ENCODE measurements around the gene ERO1B.

The ERO1B gene

GRCh38 chr1:236301080-236301957, 19.6 kb upstream of the ERO1B start:
- in situ Hi-C loops (cut with MboI; ENCODE audit: low sequenced_read_pairs): no loop called here

- in situ Hi-C loops (cut with MboI; ENCODE audit: low sequenced_read_pairs): no loop called here
Measured at GRCh38 chr1:236297161-236297560, 15.4 kb upstream of the ERO1B start.

- in situ Hi-C loops (cut with MboI; ENCODE audit: low sequenced_read_pairs): no loop called here
Measured at GRCh38 chr1:236292425-236292824, 10.7 kb upstream of the ERO1B start.

GRCh38 chr1:236289492-236290131, 7.9 kb upstream of the ERO1B start:
- in situ Hi-C loops (cut with MboI; ENCODE audit: low sequenced_read_pairs): no loop called here

- in situ Hi-C loops (cut with MboI; ENCODE audit: low sequenced_read_pairs): no loop called here
Measured at GRCh38 chr1:236288620-236288976, 6.8 kb upstream of the ERO1B start.

GRCh38 chr1:236287757-236288619, 6.2 kb upstream of the ERO1B start:
- in situ Hi-C loops (cut with MboI; ENCODE audit: low sequenced_read_pairs): no loop called here

- in situ Hi-C loops (cut with MboI; ENCODE audit: low sequenced_read_pairs): no loop called here
Measured at GRCh38 chr1:236287356-236287755, 5.6 kb upstream of the ERO1B start.

GRCh38 chr1:236284291-236284721, 2.5 kb upstream of the ERO1B start:
- in situ Hi-C loops (cut with MboI; ENCODE audit: low sequenced_read_pairs): no loop called here

- in situ Hi-C loops (cut with MboI; ENCODE audit: low sequenced_read_pairs): no loop called here
Measured at GRCh38 chr1:236282719-236283118, 961 bp upstream of the ERO1B start.

- in situ Hi-C loops (cut with MboI; ENCODE audit: low sequenced_read_pairs): no loop called here
Measured at GRCh38 chr1:236282425-236282716, 613 bp upstream of the ERO1B start.

- in situ Hi-C loops (cut with MboI; ENCODE audit: low sequenced_read_pairs): no loop called here
Measured at GRCh38 chr1:236281198-236281653, 532 bp downstream of the ERO1B start.

GRCh38 chr1:236280438-236281197, 1.1 kb downstream of the ERO1B start:
- in situ Hi-C loops (cut with MboI; ENCODE audit: low sequenced_read_pairs): no loop called here

- in situ Hi-C loops (cut with MboI; ENCODE audit: low sequenced_read_pairs): no loop called here
Measured at GRCh38 chr1:236275586-236275985, 6.2 kb downstream of the ERO1B start.

GRCh38 chr1:236275061-236275460, 6.7 kb downstream of the ERO1B start:
- in situ Hi-C loops (cut with MboI; ENCODE audit: low sequenced_read_pairs): no loop called here

- in situ Hi-C loops (cut with MboI; ENCODE audit: low sequenced_read_pairs): no loop called here
Measured at GRCh38 chr1:236273358-236273757, 8.4 kb downstream of the ERO1B start.

GRCh38 chr1:236269439-236269838, 12.3 kb downstream of the ERO1B start:
- in situ Hi-C loops (cut with MboI; ENCODE audit: low sequenced_read_pairs): no loop called here

- in situ Hi-C loops (cut with MboI; ENCODE audit: low sequenced_read_pairs): no loop called here
Measured at GRCh38 chr1:236261898-236262297, 19.9 kb downstream of the ERO1B start.

- in situ Hi-C loops (cut with MboI; ENCODE audit: low sequenced_read_pairs): no loop called here
Measured at GRCh38 chr1:236261033-236261432, 20.7 kb downstream of the ERO1B start.

GRCh38 chr1:236259043-236259442, 22.7 kb downstream of the ERO1B start:
- in situ Hi-C loops (cut with MboI; ENCODE audit: low sequenced_read_pairs): no loop called here

GRCh38 chr1:236258114-236258622, 23.6 kb downstream of the ERO1B start:
- in situ Hi-C loops (cut with MboI; ENCODE audit: low sequenced_read_pairs): no loop called here

- in situ Hi-C loops (cut with MboI; ENCODE audit: low sequenced_read_pairs): no loop called here
Measured at GRCh38 chr1:236257216-236257615, 24.5 kb downstream of the ERO1B start.

Measured in hTERT RPE-1 (cell line).